HCT116 (cell line): Measurements from ENCODE around the gene VIPR2. TPM values are rescaled to one million over a fixed set of nuclear protein-coding genes. Genes with fewer than 3 reads are reported as not detected.

Experiments used
- ATAC-seq: fragments of 200-7000 bp; cut with Tn5 transposase; 2 replicates; pipeline ENCODE4 v1.9.1; 2020; ENCODE audit warnings: mild to moderate bottlenecking, moderate library complexity
- BruUV-seq: library from RNA; stranded (reverse); fragments of 400-500 nt; replicated peaks from 2 replicates; lab custom pipeline; 2021; lab: Mats Ljungman, UMichigan
- CTCF ChIA-PET: fragments of 300-600 bp; sonication (Branson Sonifier 250); formaldehyde crosslinking; loops from one replicate; lab custom pipeline; 2021; ENCODE audit warnings: antibody characterized with exemption; lab: Charles Lee
- POLR2A ChIA-PET: fragments of 300-600, 350-600 bp; sonication (Branson Sonifier 250); formaldehyde crosslinking; loops from one replicate; lab custom pipeline; 2021; ENCODE audit warnings: antibody characterized with exemption; lab: Charles Lee
- RAD21 ChIA-PET, 2 experiments: fragments of 300-600 bp; sonication (Branson Sonifier 250); formaldehyde crosslinking; loops; one replicate each; lab custom pipeline; 2023; ENCODE audit warnings: low total read pairs in 2 of 2; ENCODE audit not compliant: uncharacterized antibody in 2 of 2, unreplicated experiment in 2 of 2, low non-redundant PET in 1 of 2; lab: Charles Lee
- DNase-seq: peaks from one replicate; pipeline ENCODE4 v3.0.0-alpha.2; 2010; ENCODE audit warnings: low read depth, low spot score
- H2AFZ ChIP-seq: fragments of 200-600 bp; shearing (Covaris generic), sonication (generic); 2 replicates; pipeline ENCODE4 v1.6.1; 2017; ENCODE audit warnings: low read depth, mixed run types, mixed read lengths, antibody characterized with exemption, low read length; ENCODE audit not compliant: poor library complexity, severe bottlenecking
- H3K27ac ChIP-seq: 2 replicates; pipeline ENCODE4 v1.5.1; 2012; ENCODE audit warnings: low read depth, low read length
- H3K27me3 ChIP-seq: fragments of 200-600 bp; sonication (generic); 2 replicates; pipeline ENCODE4 v1.6.1; 2016; ENCODE audit warnings: mixed run types, low read length, mixed read lengths; ENCODE audit not compliant: insufficient read depth
- H3K36me3 ChIP-seq, 2 experiments: fragments of 200-500 bp in 1 of 2; fragments of 200-600 bp in 1 of 2; sonication (Bioruptor generic) in 1 of 2; sonication (generic) in 1 of 2; 2 replicates each; pipeline versions ENCODE4 v1.5.1 to v1.6.1; 2014 to 2016; ENCODE audit warnings: low read length in 2 of 2, inconsistent platforms in 1 of 2, mixed read lengths in 1 of 2, mixed run types in 1 of 2; ENCODE audit not compliant: insufficient read depth in 2 of 2, control insufficient read depth in 1 of 2
- H3K4me1 ChIP-seq, 2 experiments: fragments of 200-600 bp in 1 of 2; sonication (generic) in 1 of 2; 2 replicates each; pipeline versions ENCODE4 v1.5.1 to v1.6.1; 2012 to 2017; ENCODE audit warnings: low read length in 2 of 2, inconsistent platforms in 1 of 2, mild to moderate bottlenecking in 1 of 2, mixed read lengths in 1 of 2, mixed run types in 1 of 2, moderate library complexity in 1 of 2; ENCODE audit not compliant: insufficient read depth in 2 of 2, control insufficient read depth in 1 of 2
- H3K4me2 ChIP-seq: fragments of 200-600 bp; sonication (generic); 2 replicates; pipeline ENCODE4 v1.6.1; 2017; ENCODE audit warnings: mixed run types, low read length, mixed read lengths
- H3K4me3 ChIP-seq, 2 experiments: fragments of 200-600 bp in 1 of 2; sonication (generic) in 1 of 2; replicated peaks in 1 of 2; 2 replicates each; pipeline ENCODE4 v1.5.1; 2011 to 2016; ENCODE audit warnings: low read length in 2 of 2, control low read depth in 1 of 2, low read depth in 1 of 2, mild to moderate bottlenecking in 1 of 2, mixed read lengths in 1 of 2, mixed run types in 1 of 2
- H3K79me2 ChIP-seq: fragments of 200-600 bp; sonication (generic); 2 replicates; pipeline ENCODE4 v1.6.1; 2017; ENCODE audit warnings: mild to moderate bottlenecking, mixed run types, low read length, moderate library complexity, mixed read lengths; ENCODE audit not compliant: insufficient read depth
- H3K9ac ChIP-seq: fragments of 200-600 bp; sonication (generic); 2 replicates; pipeline ENCODE4 v1.6.1; 2016; ENCODE audit warnings: low read length, mixed read lengths
- H3K9me2 ChIP-seq: fragments of 200-600 bp; sonication (generic), shearing (Covaris generic); 2 replicates; pipeline ENCODE4 v1.6.1; 2017; ENCODE audit warnings: mixed run types, mild to moderate bottlenecking, moderate library complexity; ENCODE audit not compliant: insufficient read depth
- H3K9me3 ChIP-seq, 2 experiments: fragments of 200-500 bp in 1 of 2; fragments of 200-600 bp in 1 of 2; sonication (Bioruptor generic) in 1 of 2; sonication (generic) in 1 of 2; 2 replicates each; pipeline ENCODE4 v1.6.1; 2014 to 2017; ENCODE audit warnings: low read length in 2 of 2, mixed read lengths in 2 of 2, inconsistent platforms in 1 of 2, low read depth in 1 of 2, mild to moderate bottlenecking in 1 of 2, mixed run types in 1 of 2, moderate library complexity in 1 of 2; ENCODE audit not compliant: control insufficient read depth in 1 of 2, insufficient read depth in 1 of 2
- H4K20me1 ChIP-seq: fragments of 200-600 bp; sonication (generic), shearing (Covaris generic); 2 replicates; pipeline ENCODE4 v1.6.1; 2017; ENCODE audit warnings: mixed run types, mild to moderate bottlenecking, moderate library complexity; ENCODE audit not compliant: insufficient read depth
- CBX3 ChIP-seq: IDR thresholded peaks from 2 replicates; pipeline ENCODE4 v1.6.1; 2012; ENCODE audit warnings: low read depth
- CEBPB ChIP-seq: IDR thresholded peaks from 2 replicates; pipeline ENCODE4 v1.6.1; 2012; ENCODE audit warnings: low read depth
- ELF1 ChIP-seq: IDR thresholded peaks from 2 replicates; pipeline ENCODE4 v1.6.1; 2012; ENCODE audit warnings: low read depth, borderline replicate concordance
- EZH2 ChIP-seq: fragments of 200-600 bp; sonication (generic); IDR thresholded peaks from 2 replicates; pipeline ENCODE4 v1.6.1; 2017; ENCODE audit warnings: antibody characterized with exemption, mixed run types
- EZH2phosphoT487 ChIP-seq: fragments of 200-600 bp; IDR thresholded peaks from 2 replicates; pipeline ENCODE4 v1.6.1; 2018; ENCODE audit warnings: antibody characterized with exemption, borderline replicate concordance
- FOSL1 ChIP-seq: IDR thresholded peaks from 2 replicates; pipeline ENCODE4 v1.6.1; 2012; ENCODE audit warnings: low read depth
- JUND ChIP-seq: IDR thresholded peaks from 2 replicates; pipeline ENCODE4 v1.6.1; 2012
- POLR2A ChIP-seq: IDR thresholded peaks from 2 replicates; pipeline ENCODE4 v1.7.0; 2011; ENCODE audit warnings: borderline replicate concordance; ENCODE audit not compliant: insufficient read depth, insufficient read length; ENCODE audit errors: extremely low read depth
- RAD21 ChIP-seq: IDR thresholded peaks from 2 replicates; pipeline ENCODE4 v1.6.1; 2012; ENCODE audit warnings: low read depth, mild to moderate bottlenecking
- SIN3A ChIP-seq: IDR thresholded peaks from 2 replicates; pipeline ENCODE4 v1.6.1; 2012; ENCODE audit warnings: low read depth
- SP1 ChIP-seq: IDR thresholded peaks from 2 replicates; pipeline ENCODE4 v1.6.1; 2012; ENCODE audit warnings: low read depth
- SRF ChIP-seq: IDR thresholded peaks from 2 replicates; pipeline ENCODE4 v1.6.1; 2012; ENCODE audit warnings: low read depth
- TCF7L2 ChIP-seq: IDR thresholded peaks from 2 replicates; pipeline ENCODE4 v1.7.0; 2011; ENCODE audit warnings: borderline replicate concordance, inconsistent platforms; ENCODE audit not compliant: insufficient read depth, insufficient read length; ENCODE audit errors: extremely low read depth
- ZFX ChIP-seq: fragments of 450-650 bp; IDR thresholded peaks from 2 replicates; pipeline ENCODE4 v1.6.1; 2017
- ZNF274 ChIP-seq: fragments of 200-500 bp; sonication (Bioruptor generic); IDR thresholded peaks from 2 replicates; pipeline ENCODE4 v1.6.1; 2014; ENCODE audit warnings: mild to moderate bottlenecking, low read depth, low read length, inconsistent platforms
- intact Hi-C: fragments of 100-400 bp; cut with micrococcal nuclease; formaldehyde crosslinking; loops from 2 replicates; pipeline ENCODE4 v1.10.0; 2022
- total RNA-seq: library from RNA; stranded (reverse); gene quantifications from one replicate; pipeline ENCODE4 v1.2.1, GENCODE V29; 2021; ENCODE audit not compliant: unreplicated experiment
- TF ChIP-seq, protein P1 (sequence below), 3 experiments: fragments of 200-600 bp in 1 of 3; sonication (generic) in 1 of 3; IDR thresholded peaks in 2 of 3; conservative IDR thresholded peaks in 1 of 3; 2 replicates each; pipeline ENCODE4 v1.5.1; 2012 to 2017; ENCODE audit warnings: low read depth in 2 of 3, low read length in 2 of 3, antibody characterized with exemption in 1 of 3, borderline replicate concordance in 1 of 3, control low read depth in 1 of 3, mild to moderate bottlenecking in 1 of 3, mixed read lengths in 1 of 3, mixed run types in 1 of 3, moderate library complexity in 1 of 3; ENCODE audit not compliant: insufficient read depth in 1 of 3
- TF ChIP-seq, protein P2 (sequence below): IDR thresholded peaks from 2 replicates; pipeline ENCODE4 v1.6.1; 2012; ENCODE audit warnings: low read depth
- TF ChIP-seq, protein P3 (sequence below): IDR thresholded peaks from 2 replicates; pipeline ENCODE4 v1.6.1; 2011; ENCODE audit warnings: mild to moderate bottlenecking, low read length, moderate library complexity; ENCODE audit not compliant: insufficient replicate concordance; ENCODE audit errors: extremely low read depth
- TF ChIP-seq, protein P4 (sequence below): IDR thresholded peaks from 2 replicates; pipeline ENCODE4 v1.6.1; 2012

VIPR2 gene
- total RNA-seq, 1 experiment from 2014 or later: 0.10 TPM

DNA sequence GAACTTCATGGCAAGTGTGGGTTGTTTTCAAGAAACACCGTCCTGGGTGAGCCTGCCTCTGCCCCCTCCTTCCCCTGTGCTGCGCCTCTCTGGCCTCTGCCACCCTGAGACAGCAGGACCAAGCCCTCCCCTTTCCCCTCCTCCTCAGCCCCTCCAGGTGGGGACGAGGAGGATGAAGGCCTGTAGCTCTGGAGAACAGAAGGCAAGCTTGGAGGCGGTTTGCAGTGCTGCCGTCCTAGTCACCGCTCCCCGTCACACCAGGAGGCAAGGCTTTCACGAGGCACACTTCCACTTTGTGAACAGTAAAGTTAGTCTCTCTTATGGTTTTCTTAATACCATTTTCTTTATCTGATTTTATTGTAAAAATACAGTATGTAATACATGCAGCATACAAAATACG is 8.8 kb upstream of the VIPR2 start:
- ATAC-seq: no peak
- TF ChIP-seq ZNF274 (no peak), JUND (no peak), ELF1 (no peak), SRF (no peak), FOSL1 (no peak), TCF7L2 (no peak), EZH2 (no peak), RAD21 (no peak), POLR2A (no peak), CEBPB (no peak), SIN3A (no peak), ZFX (no peak), EZH2phosphoT487 (no peak), SP1 (no peak), CBX3 (no peak)
- TF ChIP-seq, protein P1, sequence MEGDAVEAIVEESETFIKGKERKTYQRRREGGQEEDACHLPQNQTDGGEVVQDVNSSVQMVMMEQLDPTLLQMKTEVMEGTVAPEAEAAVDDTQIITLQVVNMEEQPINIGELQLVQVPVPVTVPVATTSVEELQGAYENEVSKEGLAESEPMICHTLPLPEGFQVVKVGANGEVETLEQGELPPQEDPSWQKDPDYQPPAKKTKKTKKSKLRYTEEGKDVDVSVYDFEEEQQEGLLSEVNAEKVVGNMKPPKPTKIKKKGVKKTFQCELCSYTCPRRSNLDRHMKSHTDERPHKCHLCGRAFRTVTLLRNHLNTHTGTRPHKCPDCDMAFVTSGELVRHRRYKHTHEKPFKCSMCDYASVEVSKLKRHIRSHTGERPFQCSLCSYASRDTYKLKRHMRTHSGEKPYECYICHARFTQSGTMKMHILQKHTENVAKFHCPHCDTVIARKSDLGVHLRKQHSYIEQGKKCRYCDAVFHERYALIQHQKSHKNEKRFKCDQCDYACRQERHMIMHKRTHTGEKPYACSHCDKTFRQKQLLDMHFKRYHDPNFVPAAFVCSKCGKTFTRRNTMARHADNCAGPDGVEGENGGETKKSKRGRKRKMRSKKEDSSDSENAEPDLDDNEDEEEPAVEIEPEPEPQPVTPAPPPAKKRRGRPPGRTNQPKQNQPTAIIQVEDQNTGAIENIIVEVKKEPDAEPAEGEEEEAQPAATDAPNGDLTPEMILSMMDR (IDR thresholded peaks at IDR 0.05 in 2 of 3, conservative IDR thresholded peaks at IDR 0.05 in 1 of 3; ENCODE audit: borderline replicate concordance in 1 of 3, insufficient read depth in 1 of 3, low read depth in 2 of 3, low read length in 2 of 3): no peak
- TF ChIP-seq, protein P2, sequence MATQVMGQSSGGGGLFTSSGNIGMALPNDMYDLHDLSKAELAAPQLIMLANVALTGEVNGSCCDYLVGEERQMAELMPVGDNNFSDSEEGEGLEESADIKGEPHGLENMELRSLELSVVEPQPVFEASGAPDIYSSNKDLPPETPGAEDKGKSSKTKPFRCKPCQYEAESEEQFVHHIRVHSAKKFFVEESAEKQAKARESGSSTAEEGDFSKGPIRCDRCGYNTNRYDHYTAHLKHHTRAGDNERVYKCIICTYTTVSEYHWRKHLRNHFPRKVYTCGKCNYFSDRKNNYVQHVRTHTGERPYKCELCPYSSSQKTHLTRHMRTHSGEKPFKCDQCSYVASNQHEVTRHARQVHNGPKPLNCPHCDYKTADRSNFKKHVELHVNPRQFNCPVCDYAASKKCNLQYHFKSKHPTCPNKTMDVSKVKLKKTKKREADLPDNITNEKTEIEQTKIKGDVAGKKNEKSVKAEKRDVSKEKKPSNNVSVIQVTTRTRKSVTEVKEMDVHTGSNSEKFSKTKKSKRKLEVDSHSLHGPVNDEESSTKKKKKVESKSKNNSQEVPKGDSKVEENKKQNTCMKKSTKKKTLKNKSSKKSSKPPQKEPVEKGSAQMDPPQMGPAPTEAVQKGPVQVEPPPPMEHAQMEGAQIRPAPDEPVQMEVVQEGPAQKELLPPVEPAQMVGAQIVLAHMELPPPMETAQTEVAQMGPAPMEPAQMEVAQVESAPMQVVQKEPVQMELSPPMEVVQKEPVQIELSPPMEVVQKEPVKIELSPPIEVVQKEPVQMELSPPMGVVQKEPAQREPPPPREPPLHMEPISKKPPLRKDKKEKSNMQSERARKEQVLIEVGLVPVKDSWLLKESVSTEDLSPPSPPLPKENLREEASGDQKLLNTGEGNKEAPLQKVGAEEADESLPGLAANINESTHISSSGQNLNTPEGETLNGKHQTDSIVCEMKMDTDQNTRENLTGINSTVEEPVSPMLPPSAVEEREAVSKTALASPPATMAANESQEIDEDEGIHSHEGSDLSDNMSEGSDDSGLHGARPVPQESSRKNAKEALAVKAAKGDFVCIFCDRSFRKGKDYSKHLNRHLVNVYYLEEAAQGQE: no peak
- TF ChIP-seq, protein P3, sequence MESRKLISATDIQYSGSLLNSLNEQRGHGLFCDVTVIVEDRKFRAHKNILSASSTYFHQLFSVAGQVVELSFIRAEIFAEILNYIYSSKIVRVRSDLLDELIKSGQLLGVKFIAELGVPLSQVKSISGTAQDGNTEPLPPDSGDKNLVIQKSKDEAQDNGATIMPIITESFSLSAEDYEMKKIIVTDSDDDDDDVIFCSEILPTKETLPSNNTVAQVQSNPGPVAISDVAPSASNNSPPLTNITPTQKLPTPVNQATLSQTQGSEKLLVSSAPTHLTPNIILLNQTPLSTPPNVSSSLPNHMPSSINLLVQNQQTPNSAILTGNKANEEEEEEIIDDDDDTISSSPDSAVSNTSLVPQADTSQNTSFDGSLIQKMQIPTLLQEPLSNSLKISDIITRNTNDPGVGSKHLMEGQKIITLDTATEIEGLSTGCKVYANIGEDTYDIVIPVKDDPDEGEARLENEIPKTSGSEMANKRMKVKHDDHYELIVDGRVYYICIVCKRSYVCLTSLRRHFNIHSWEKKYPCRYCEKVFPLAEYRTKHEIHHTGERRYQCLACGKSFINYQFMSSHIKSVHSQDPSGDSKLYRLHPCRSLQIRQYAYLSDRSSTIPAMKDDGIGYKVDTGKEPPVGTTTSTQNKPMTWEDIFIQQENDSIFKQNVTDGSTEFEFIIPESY: no peak
- TF ChIP-seq, protein P4, sequence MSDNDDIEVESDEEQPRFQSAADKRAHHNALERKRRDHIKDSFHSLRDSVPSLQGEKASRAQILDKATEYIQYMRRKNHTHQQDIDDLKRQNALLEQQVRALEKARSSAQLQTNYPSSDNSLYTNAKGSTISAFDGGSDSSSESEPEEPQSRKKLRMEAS: no peak
- TF ChIP-seq, all 23 proteins: peak for 0
- H3K27me3 ChIP-seq: peaks cover 4% of the 10 kb centered on the region; the same call in 1 of the 2 replicates
- no peaks in the 10 kb centered on the region for H3K36me3 ChIP-seq
- H4K20me1 ChIP-seq: no peaks in the 10 kb centered on the region
- no TSS peak for BruUV-seq
- H3K9me2 ChIP-seq: no peaks in the 10 kb centered on the region
- ChIA-PET CTCF (no interaction called here), POLR2A (no interaction called here), RAD21 (no interaction called here)
- H3K9me3 ChIP-seq: no peaks in the 10 kb centered on the region
- H3K4me3 ChIP-seq: no peak overlapping the region
- H3K4me2 ChIP-seq: no peak overlapping the region
- H3K9ac ChIP-seq: no peak overlapping the region
- H3K79me2 ChIP-seq: no peaks in the 10 kb centered on the region
- H2AFZ ChIP-seq: no peak overlapping the region
- no peaks in the 10 kb centered on the region for H3K4me1 ChIP-seq
- H3K27ac ChIP-seq: no peak overlapping the region
- no peak for DNase-seq
- intact Hi-C loops: no loop called here
